ENCODE data around the gene SMARCC2. TPM values are rescaled to one million over a fixed set of nuclear protein-coding genes. Genes with fewer than 3 reads are reported as not detected.

The SMARCC2 gene
- total and polyA plus RNA-seq, 9 of the 15 experiments (the other 6 are each of a cell fraction or from before 2014, with no cell fraction given), result 11.9 to 86.0 (median 36.6) TPM

- TF ChIP-seq REST (IDR thresholded peaks at IDR 0.05; ENCODE audit: borderline replicate concordance), result peak; percentile 78; the same call in 1 of the 2 replicates
- no peak for TF ChIP-seq REST (CRISPR knock-in tag; IDR thresholded peaks at IDR 0.05; ENCODE audit: low read depth)
- TF ChIP-seq ZFX (CRISPR knock-in tag; IDR thresholded peaks at IDR 0.05), result 0 out of 2 replicates have a peak, but pooled peaks have one; percentile 20
- peak; percentile 90 for TF ChIP-seq KAT8 (IDR thresholded peaks at IDR 0.05; ENCODE audit: low read depth)
- peak; percentile 83 for TF ChIP-seq ZNF592 (IDR thresholded peaks at IDR 0.05)
- TF ChIP-seq HDAC1 (IDR thresholded peaks at IDR 0.05), result 0 out of 4 replicates have a peak, but pooled peaks of 1 of the 2 experiments have one; percentile 26
- TF ChIP-seq ARID3A (IDR thresholded peaks at IDR 0.05; ENCODE audit: borderline replicate concordance, low read depth, low read length), result 0 out of 2 replicates have a peak, but pooled peaks have one; percentile 41
These were observed 3.8 kb upstream of the SMARCC2 start (continued) for GRCh38 chr12:56193025-56193578.

All from K562 (cell line).